C4-2B (cell line): ENCODE data around the gene AMPH.

Experiments used
- CTCF ChIP-seq: fragments of 450-650 bp; conservative IDR thresholded peaks from 2 replicates; pipeline ENCODE4 v1.5.1; 2017; ENCODE audit warnings: mild to moderate bottlenecking
- ZFX ChIP-seq: fragments of 450-650 bp; IDR thresholded peaks from 2 replicates; pipeline ENCODE4 v1.6.1; 2017

DNA sequence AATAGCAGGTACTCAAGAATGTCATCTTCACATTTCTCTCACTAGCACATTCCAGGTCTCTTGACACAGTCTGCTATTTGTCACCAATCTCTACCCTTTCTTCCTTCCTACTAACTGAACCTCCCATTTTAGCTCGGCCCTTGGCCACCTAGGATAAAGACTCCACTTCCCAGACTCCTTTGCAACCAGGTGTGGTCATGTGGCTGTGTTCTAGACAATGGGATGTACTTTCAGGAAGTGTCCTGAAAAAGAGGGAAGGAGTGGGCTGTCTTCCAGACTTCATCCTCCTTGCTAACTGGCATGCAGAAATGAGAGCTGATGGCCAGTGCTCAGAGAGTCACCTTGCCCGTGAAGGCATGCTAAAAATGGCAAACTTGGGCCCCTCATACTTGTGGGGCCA, 139.2 kb downstream of the AMPH start:
- TF ChIP-seq CTCF, result no peak
- no peak for TF ChIP-seq ZFX
